Thoracic aorta (tissue), 2 donors: ENCODE data around the gene TSSC4. TPM values are rescaled to one million over a fixed set of nuclear protein-coding genes. Genes with fewer than 3 reads are reported as not detected.

Experiments
- ATAC-seq: fragments of 150-250 bp; one replicate; pipeline ENCODE4 v1.8.0; 2017; ENCODE audit warnings: low read depth; ENCODE audit not compliant: insufficient number of reproducible peaks, low FRiP score
- DNase-seq: peaks from one replicate; pipeline ENCODE4 v3.0.0-alpha.2; 2020; ENCODE audit warnings: low spot score
- H3K27ac ChIP-seq, 2 donors: fragments of 200-600 bp; sonication (generic); 1 replicate in 1 of 2; 2 replicates in 1 of 2; pipeline ENCODE4 v1.5.1; 2016; ENCODE audit warnings: mild to moderate bottlenecking in 2 of 2, moderate library complexity in 2 of 2
- H3K27me3 ChIP-seq: fragments of 200-600 bp; sonication (generic); replicated peaks from 2 replicates; pipeline ENCODE4 v1.6.0; 2016; ENCODE audit warnings: mild to moderate bottlenecking; ENCODE audit not compliant: insufficient read depth
- H3K36me3 ChIP-seq: fragments of 200-600 bp; sonication (generic); one replicate; pipeline ENCODE4 v1.5.1; 2016
- H3K4me1 ChIP-seq, 2 donors: fragments of 200-600 bp; sonication (generic); 1 replicate in 1 of 2; 2 replicates in 1 of 2; pipeline versions ENCODE4 v1.5.1 to v1.6.0; 2016; ENCODE audit warnings: low read depth in 2 of 2, mild to moderate bottlenecking in 1 of 2; ENCODE audit not compliant: control insufficient read depth in 1 of 2
- H3K4me3 ChIP-seq: fragments of 200-600 bp; sonication (generic); 2 replicates; pipeline ENCODE4 v1.5.1; 2016; ENCODE audit warnings: mild to moderate bottlenecking
- H3K9me3 ChIP-seq: fragments of 200-600 bp; sonication (generic); 2 replicates; pipeline ENCODE4 v1.5.1; 2016
- CTCF ChIP-seq: fragments of 200-600 bp; sonication (generic); IDR thresholded peaks from one replicate; pipeline ENCODE4 v1.5.1; 2019; ENCODE audit warnings: antibody characterized with exemption
- total RNA-seq, 2 donors: library from RNA; depleted of rRNA; stranded (reverse); fragments of >200 nt; gene quantifications; one replicate each; pipeline versions ENCODE4 v1.1.0 to v1.2.3, GENCODE V29; 2016

TSSC4 gene
- total RNA-seq, 2 donors from 2014 or later, result 31.6 to 57.9 TPM

DNA sequence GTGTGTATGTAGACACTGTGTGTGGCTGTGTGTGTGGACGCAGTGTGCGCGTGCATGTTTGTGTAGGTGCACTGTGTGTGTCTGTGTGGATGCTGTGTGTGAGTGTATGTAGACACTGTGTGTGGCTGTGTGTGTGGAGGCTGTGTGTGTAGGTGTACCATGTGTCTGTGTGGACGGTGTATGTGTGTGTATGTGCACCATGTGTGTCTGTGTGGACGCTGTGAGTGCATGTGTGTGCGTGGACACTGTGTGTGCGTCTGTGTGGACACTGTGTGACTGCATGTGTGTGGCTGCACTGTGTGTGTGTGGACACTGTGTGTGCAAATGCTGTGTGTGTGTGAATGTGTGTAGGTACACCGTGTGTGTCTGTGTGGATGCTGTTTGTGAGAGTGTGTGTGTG, 33.5 kb downstream of the TSSC4 start:
- ATAC-seq (no peak), DNase-seq (no peak)
- no peaks in the 10 kb centered on the region for H3K4me1 ChIP-seq
- H3K9me3 ChIP-seq, result no peaks in the 10 kb centered on the region
- no peak overlapping the region for H3K27ac ChIP-seq
- H3K4me3 ChIP-seq, result no peak overlapping the region
- TF ChIP-seq CTCF, result no peak
- no peaks in the 10 kb centered on the region for H3K36me3 ChIP-seq
- no peaks in the 10 kb centered on the region for H3K27me3 ChIP-seq

GRCh38 chr11:2434506-2435255, 34.1 kb downstream of the TSSC4 start:
- TF ChIP-seq CTCF, result no peak
- Histone ChIP-seq H3K4me1 (no peaks in the 10 kb centered on the region), H3K4me3 (no peak overlapping the region), H3K36me3 (no peaks in the 10 kb centered on the region), H3K27me3 (no peaks in the 10 kb centered on the region), H3K27ac (no peak overlapping the region), H3K9me3 (no peaks in the 10 kb centered on the region)
- ATAC-seq, result no peak
- no peak for DNase-seq

GRCh38 chr11:2435288-2436012, 34.9 kb downstream of the TSSC4 start:
- H3K9me3 ChIP-seq, result no peaks in the 10 kb centered on the region

GRCh38 chr11:2436013-2436520, 35.5 kb downstream of the TSSC4 start:
- no peak for TF ChIP-seq CTCF
- Histone ChIP-seq H3K27me3 (no peaks in the 10 kb centered on the region), H3K9me3 (no peaks in the 10 kb centered on the region), H3K4me3 (no peak overlapping the region), H3K4me1 (no peaks in the 10 kb centered on the region), H3K27ac (no peak overlapping the region), H3K36me3 (no peaks in the 10 kb centered on the region)
- ATAC-seq (no peak), DNase-seq (no peak)

More at GRCh38 chr11:2435288-2436012, 34.9 kb downstream of the TSSC4 start:
- H3K27ac ChIP-seq, result no peak overlapping the region
- TF ChIP-seq CTCF, result no peak
- DNase-seq, result no peak
- no peaks in the 10 kb centered on the region for H3K27me3 ChIP-seq
- H3K36me3 ChIP-seq, result no peaks in the 10 kb centered on the region
- H3K4me3 ChIP-seq, result no peak overlapping the region
- no peak for ATAC-seq
- no peaks in the 10 kb centered on the region for H3K4me1 ChIP-seq

- Histone ChIP-seq H3K4me3 (no peak overlapping the region), H3K27ac (no peak overlapping the region), H3K27me3 (no peaks in the 10 kb centered on the region), H3K4me1 (no peaks in the 10 kb centered on the region), H3K9me3 (no peaks in the 10 kb centered on the region), H3K36me3 (no peaks in the 10 kb centered on the region)
- no peak for TF ChIP-seq CTCF
- ATAC-seq (no peak), DNase-seq (no peak)
Observed at GRCh38 chr11:2436521-2437031, 36.0 kb downstream of the TSSC4 start.
